HepG2 (cell line): ENCODE measurements around the gene CPNE5.

Source experiments
- AFF4 ChIP-seq: sonication (generic); formaldehyde crosslinking; IDR thresholded peaks from 2 replicates; pipeline ENCODE4 v1.4.0; 2020; ENCODE audit warnings: missing genetic modification reagents
- CENPT ChIP-seq: sonication (generic); formaldehyde crosslinking; IDR thresholded peaks from 2 replicates; pipeline ENCODE4 v1.8.0; 2022; ENCODE audit warnings: low read depth, mild to moderate bottlenecking, moderate library complexity, missing genetic modification reagents
- CTCF ChIP-seq: sonication (generic); formaldehyde crosslinking; IDR thresholded peaks from 2 replicates; pipeline ENCODE4 v1.5.0; 2020; ENCODE audit warnings: mild to moderate bottlenecking, missing genetic modification reagents, moderate library complexity
- EP300 ChIP-seq, 3 experiments: sonication (generic) in 1 of 3; formaldehyde crosslinking in 1 of 3; IDR thresholded peaks; 2 replicates each; pipeline versions ENCODE4 v1.5.1 to v1.6.1; 2011 to 2020; ENCODE audit warnings: low read depth in 2 of 3, low read length in 2 of 3, borderline replicate concordance in 1 of 3, improper control_type of control experiment in 1 of 3, mild to moderate bottlenecking in 1 of 3, missing genetic modification reagents in 1 of 3, moderate library complexity in 1 of 3
- FOXP1 ChIP-seq, 2 experiments: fragments of 450-650 bp in 1 of 2; IDR thresholded peaks; 2 replicates each; pipeline ENCODE4 v1.6.1; 2017 to 2018; ENCODE audit warnings: antibody characterized with exemption in 1 of 2
- HNRNPL ChIP-seq: fragments of 200-400 bp; formaldehyde crosslinking; IDR thresholded peaks from 2 replicates; pipeline ENCODE4 v1.6.1; 2017; ENCODE audit warnings: mild to moderate bottlenecking, low read depth, low read length
- IKZF1 ChIP-seq: fragments of 450-650 bp; IDR thresholded peaks from 2 replicates; pipeline ENCODE4 v1.7.1; 2016
- JUND ChIP-seq: sonication (generic); formaldehyde crosslinking; IDR thresholded peaks from 2 replicates; pipeline ENCODE4 v1.8.0; 2022; ENCODE audit warnings: mild to moderate bottlenecking, missing genetic modification reagents
- MAZ ChIP-seq, 2 experiments: sonication (generic) in 1 of 2; formaldehyde crosslinking in 1 of 2; IDR thresholded peaks; 2 replicates each; pipeline versions ENCODE4 v1.5.0 to v1.6.1; 2012 to 2020; ENCODE audit warnings: low read depth in 2 of 2, mild to moderate bottlenecking in 2 of 2, borderline replicate concordance in 1 of 2, improper control_type of control experiment in 1 of 2, low read length in 1 of 2, missing genetic modification reagents in 1 of 2, moderate library complexity in 1 of 2
- SMAD3 ChIP-seq: sonication (generic); formaldehyde crosslinking; IDR thresholded peaks from 2 replicates; pipeline ENCODE4 v1.4.0; 2020; ENCODE audit warnings: missing genetic modification reagents
- ZC3H4 ChIP-seq: sonication (generic); formaldehyde crosslinking; IDR thresholded peaks from 2 replicates; pipeline ENCODE4 v1.4.0; 2020; ENCODE audit warnings: missing genetic modification reagents, borderline replicate concordance
- ZFP41 ChIP-seq: sonication (generic); formaldehyde crosslinking; IDR thresholded peaks from 2 replicates; pipeline ENCODE4 v1.4.0; 2020; ENCODE audit warnings: mild to moderate bottlenecking, missing genetic modification reagents, borderline replicate concordance
- ZNF564 ChIP-seq: sonication (generic); formaldehyde crosslinking; IDR thresholded peaks from 2 replicates; pipeline ENCODE4 v1.8.1; 2023; ENCODE audit warnings: mild to moderate bottlenecking, missing genetic modification reagents

- no peak for TF ChIP-seq FOXP1 (IDR thresholded peaks at IDR 0.05)
- no peak for TF ChIP-seq FOXP1 (CRISPR knock-in tag; IDR thresholded peaks at IDR 0.05)
- no peak for TF ChIP-seq ZFP41
- no peak for TF ChIP-seq CTCF
- TF ChIP-seq AFF4 (CRISPR knock-in tag): no peak
- no peak for TF ChIP-seq JUND (CRISPR knock-in tag)
- TF ChIP-seq MAZ (IDR thresholded peaks at IDR 0.05; ENCODE audit: borderline replicate concordance, low read depth, low read length): no peak
- 0 out of 2 replicates have a peak, but pooled peaks have one; percentile 42 for TF ChIP-seq MAZ (CRISPR knock-in tag; IDR thresholded peaks at IDR 0.05; ENCODE audit: low read depth)
- no peak for TF ChIP-seq ZNF564 (CRISPR knock-in tag)
- no peak for TF ChIP-seq SMAD3 (CRISPR knock-in tag)
- TF ChIP-seq ZC3H4 (CRISPR knock-in tag): no peak
- no peak for TF ChIP-seq IKZF1
- TF ChIP-seq CENPT (CRISPR knock-in tag): no peak
- TF ChIP-seq EP300 (IDR thresholded peaks at IDR 0.05; ENCODE audit: low read depth in 2 of 2, low read length in 2 of 2): no peak
- no peak for TF ChIP-seq EP300 (CRISPR knock-in tag; IDR thresholded peaks at IDR 0.05; ENCODE audit: borderline replicate concordance)
- no peak for TF ChIP-seq HNRNPL
These were observed 4.5 kb downstream of the CPNE5 start for GRCh38 chr6:36834576-36835341.
